IPS DF 19.7 (cell line): ENCODE measurements around the gene ACBD5.

ENCODE experiments used
- DNase-seq: peaks from one replicate; pipeline ENCODE4 v3.0.0-alpha.2; 2013; ENCODE audit warnings: low read depth, low spot score

Gene ACBD5

GRCh38 chr10:27152687-27153086, 87.9 kb downstream of the ACBD5 start:
- DNase-seq: no peak

GRCh38 chr10:27150261-27150660, 90.3 kb downstream of the ACBD5 start:
- DNase-seq: no peak

- DNase-seq: no peak
These were observed 92.9 kb downstream of the ACBD5 start for GRCh38 chr10:27147701-27148100.

- DNase-seq: no peak
These were observed 94.7 kb downstream of the ACBD5 start for GRCh38 chr10:27145937-27146336.
